ENCODE results near the gene INAFM1.

INAFM1 gene

DNA sequence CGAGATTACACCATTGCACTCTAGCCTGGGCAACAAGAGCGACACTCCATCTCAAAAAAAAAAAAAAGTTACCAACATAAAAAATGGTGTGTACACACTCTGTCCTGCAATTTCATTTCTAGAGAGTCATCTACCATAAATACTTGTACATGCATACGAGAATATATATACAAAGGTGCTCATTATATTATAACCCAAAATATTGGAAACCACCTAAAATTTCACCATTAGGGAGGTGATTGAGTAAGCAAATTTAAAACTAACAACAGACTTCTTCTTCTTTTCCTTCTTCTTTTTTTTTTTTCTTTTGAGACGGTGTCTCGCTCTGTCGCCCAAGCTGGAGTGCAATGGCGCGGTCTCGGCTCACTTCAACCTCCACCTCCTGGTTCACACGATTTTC lies 27.6 kb downstream of the INAFM1 start:
- H3K27ac ChIP-seq, result no peak overlapping the region
- TF ChIP-seq ZFX (IDR thresholded peaks at IDR 0.05; ENCODE audit: borderline replicate concordance), result no peak
- TF ChIP-seq CTCF (IDR thresholded peaks at IDR 0.05), result no peak

GRCh38 chr19:47303966-47304365 lies 29.3 kb downstream of the INAFM1 start:
- H3K27ac ChIP-seq, result no peak overlapping the region
- no peak for TF ChIP-seq ZFX (IDR thresholded peaks at IDR 0.05; ENCODE audit: borderline replicate concordance)
- no peak for TF ChIP-seq CTCF (IDR thresholded peaks at IDR 0.05)

GRCh38 chr19:47305309-47305751 lies 30.6 kb downstream of the INAFM1 start:
- TF ChIP-seq CTCF (IDR thresholded peaks at IDR 0.05) (peak; percentile 99), ZFX (IDR thresholded peaks at IDR 0.05; ENCODE audit: borderline replicate concordance) (no peak)
- peak overlapping the region; percentile 55 for H3K27ac ChIP-seq

GRCh38 chr19:47306303-47306702 lies 31.6 kb downstream of the INAFM1 start:
- H3K27ac ChIP-seq, result peak overlapping the region; percentile 55
- TF ChIP-seq ZFX (IDR thresholded peaks at IDR 0.05; ENCODE audit: borderline replicate concordance) (no peak), CTCF (IDR thresholded peaks at IDR 0.05) (no peak)

DNA sequence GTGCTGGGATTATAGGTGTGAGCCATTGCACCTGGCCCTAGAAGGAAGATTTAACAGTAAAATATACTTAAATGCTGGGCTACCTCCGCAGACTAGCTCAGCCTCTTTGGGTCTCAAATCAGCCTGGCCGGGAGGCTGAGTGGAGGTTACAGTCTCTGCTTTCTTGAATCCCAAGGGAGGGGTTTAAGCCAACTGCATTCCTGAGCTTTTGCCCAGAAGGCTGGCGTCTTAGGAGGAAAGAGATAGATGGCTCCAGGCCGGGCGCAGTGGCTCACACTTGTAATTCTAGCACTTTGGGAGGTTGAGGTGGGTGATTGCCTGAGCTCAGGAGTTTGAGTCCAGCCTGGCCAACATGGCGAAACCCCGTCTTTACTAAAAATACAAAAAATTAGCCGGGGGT lies 34.4 kb downstream of the INAFM1 start:
- TF ChIP-seq ZFX (IDR thresholded peaks at IDR 0.05; ENCODE audit: borderline replicate concordance), result no peak
- no peak for TF ChIP-seq CTCF (IDR thresholded peaks at IDR 0.05)
- H3K27ac ChIP-seq, result no peak overlapping the region

DNA sequence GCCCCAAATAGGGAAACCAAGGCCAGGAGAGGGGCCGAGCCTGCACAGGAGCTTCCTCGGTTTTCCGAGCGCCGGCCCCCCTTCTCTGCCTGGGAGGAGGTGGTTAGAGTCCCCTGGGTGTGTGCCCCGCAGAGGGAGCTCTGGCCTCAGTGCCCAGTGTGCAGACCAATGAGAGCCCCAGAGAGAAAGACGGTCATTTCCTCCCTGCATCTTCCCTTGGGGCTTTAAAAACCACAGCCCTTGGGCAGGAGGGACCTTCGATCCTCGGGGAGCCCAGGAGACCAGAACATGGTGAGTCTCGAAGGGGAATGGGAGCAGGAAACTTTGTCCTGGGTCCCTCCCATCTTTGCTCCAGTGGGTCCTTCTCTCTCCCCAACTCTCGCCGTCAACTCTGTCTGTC lies 34.9 kb downstream of the INAFM1 start, which contains the start of gene C5AR1:
Gene C5AR1 (plus strand): TSS at position 254 of the 400 bp plus-strand sequence. CDS start 35 bp downstream, at position 289.
- TF ChIP-seq ZFX (IDR thresholded peaks at IDR 0.05; ENCODE audit: borderline replicate concordance), result no peak
- TF ChIP-seq CTCF (IDR thresholded peaks at IDR 0.05), result no peak
- no peak within 1 kb of the TSS for H3K27ac ChIP-seq

- no peak overlapping the region for H3K27ac ChIP-seq
- TF ChIP-seq ZFX (IDR thresholded peaks at IDR 0.05; ENCODE audit: borderline replicate concordance) (no peak), CTCF (IDR thresholded peaks at IDR 0.05) (no peak)
Observed at GRCh38 chr19:47310323-47310722, 35.6 kb downstream of the INAFM1 start.

All from 22Rv1 (cell line).